HEK293 (cell line): Measurements from ENCODE around the gene NFATC1.

Experiments
- CTCF ChIA-PET: fragments of 350-600 bp; formaldehyde crosslinking; extraction: SDS; loops from one replicate; lab custom pipeline; 2021; ENCODE audit warnings: antibody characterized with exemption; lab: Yijun Ruan, JAX
- POLR2A ChIA-PET: fragments of 300-600 bp; formaldehyde crosslinking; extraction: SDS; loops from one replicate; lab custom pipeline; 2020; ENCODE audit warnings: antibody characterized with exemption, inconsistent platforms; lab: Yijun Ruan, JAX
- H3K27ac ChIP-seq: fragments of 200-500 bp; sonication (Bioruptor generic); 2 replicates; pipeline ENCODE4 v1.5.1; 2014; ENCODE audit warnings: low read depth, low read length, control low read depth, inconsistent platforms; ENCODE audit errors: extremely low read depth
- H3K36me3 ChIP-seq, 2 experiments: fragments of 200-500 bp in 1 of 2; sonication (Bioruptor generic) in 1 of 2; 1 replicate in 1 of 2; 2 replicates in 1 of 2; pipeline ENCODE4 v1.5.1; 2014 to 2017; ENCODE audit warnings: inconsistent platforms in 2 of 2, low read length in 2 of 2; ENCODE audit not compliant: control insufficient read depth in 2 of 2, insufficient read depth in 1 of 2
- H3K4me1 ChIP-seq: fragments of 200-500 bp; sonication (Bioruptor generic); 2 replicates; pipeline ENCODE4 v1.5.1; 2014; ENCODE audit warnings: mild to moderate bottlenecking, low read length, inconsistent platforms; ENCODE audit not compliant: control insufficient read depth, insufficient read depth
- H3K4me3 ChIP-seq: 2 replicates; pipeline ENCODE4 v1.5.1; 2011; ENCODE audit warnings: low read depth, mild to moderate bottlenecking, control low read depth, low read length, moderate library complexity
- H3K9me3 ChIP-seq: fragments of 200-500 bp; sonication (Bioruptor generic); 2 replicates; pipeline ENCODE4 v1.5.1; 2014; ENCODE audit warnings: low read depth, low read length, inconsistent platforms; ENCODE audit not compliant: control insufficient read depth, insufficient read depth
- KLF1 ChIP-seq: fragments of 450-650 bp; formaldehyde crosslinking; IDR thresholded peaks from 2 replicates; pipeline ENCODE4 v1.5.1; 2016; ENCODE audit warnings: missing biosample characterization, missing genetic modification characterization
- KLF16 ChIP-seq: fragments of 450-650 bp; formaldehyde crosslinking; IDR thresholded peaks from 2 replicates; pipeline ENCODE4 v1.5.1; 2017; ENCODE audit warnings: missing biosample characterization, missing genetic modification characterization
- MZF1 ChIP-seq: fragments of 450-650 bp; formaldehyde crosslinking; IDR thresholded peaks from 2 replicates; pipeline ENCODE4 v1.5.1; 2017; ENCODE audit warnings: missing biosample characterization, missing genetic modification characterization, borderline replicate concordance
- TCF7L2 ChIP-seq: IDR thresholded peaks from 2 replicates; pipeline ENCODE4 v1.6.1; 2011; ENCODE audit warnings: low read depth, mild to moderate bottlenecking, inconsistent platforms, low read length, moderate library complexity, borderline replicate concordance
- ZBTB8A ChIP-seq: fragments of 450-650 bp; formaldehyde crosslinking; IDR thresholded peaks from 2 replicates; pipeline ENCODE4 v1.5.1; 2016; ENCODE audit warnings: missing biosample characterization, missing genetic modification characterization
- ZNF121 ChIP-seq: fragments of 450-650 bp; formaldehyde crosslinking; IDR thresholded peaks from 2 replicates; pipeline ENCODE4 v1.5.1; 2016; ENCODE audit warnings: missing biosample characterization, missing genetic modification characterization
- ZNF133 ChIP-seq: fragments of 450-650 bp; formaldehyde crosslinking; IDR thresholded peaks from 2 replicates; pipeline ENCODE4 v1.5.1; 2016; ENCODE audit warnings: missing biosample characterization, missing genetic modification characterization
- ZNF140 ChIP-seq: fragments of 450-650 bp; formaldehyde crosslinking; IDR thresholded peaks from 2 replicates; pipeline ENCODE4 v1.5.1; 2016; ENCODE audit warnings: missing biosample characterization, missing genetic modification characterization
- ZNF324 ChIP-seq: fragments of 450-650 bp; formaldehyde crosslinking; IDR thresholded peaks from 2 replicates; pipeline ENCODE4 v1.5.1; 2016; ENCODE audit warnings: missing biosample characterization, missing genetic modification characterization
- ZNF394 ChIP-seq: fragments of 450-650 bp; formaldehyde crosslinking; IDR thresholded peaks from 2 replicates; pipeline ENCODE4 v1.5.1; 2016; ENCODE audit warnings: missing biosample characterization, missing genetic modification characterization, mild to moderate bottlenecking, moderate library complexity, borderline replicate concordance
- ZNF404 ChIP-seq: fragments of 450-650 bp; formaldehyde crosslinking; IDR thresholded peaks from 2 replicates; pipeline ENCODE4 v1.5.1; 2017; ENCODE audit warnings: missing biosample characterization, missing genetic modification characterization
- ZNF555 ChIP-seq: fragments of 450-650 bp; formaldehyde crosslinking; conservative IDR thresholded peaks from 2 replicates; pipeline ENCODE4 v1.5.1; 2017; ENCODE audit warnings: missing biosample characterization, mild to moderate bottlenecking, missing genetic modification characterization, inconsistent platforms
- ZNF629 ChIP-seq: fragments of 450-650 bp; formaldehyde crosslinking; IDR thresholded peaks from 2 replicates; pipeline ENCODE4 v1.5.1; 2017; ENCODE audit warnings: missing biosample characterization, missing genetic modification characterization
- ZNF701 ChIP-seq: fragments of 450-650 bp; formaldehyde crosslinking; IDR thresholded peaks from 2 replicates; pipeline ENCODE4 v1.5.1; 2016; ENCODE audit warnings: missing biosample characterization, missing genetic modification characterization
- ZNF791 ChIP-seq: fragments of 450-650 bp; formaldehyde crosslinking; IDR thresholded peaks from 2 replicates; pipeline ENCODE4 v1.5.1; 2016; ENCODE audit warnings: missing biosample characterization, missing genetic modification characterization
- TF ChIP-seq, protein P1 (sequence below): fragments of 450-650 bp; formaldehyde crosslinking; IDR thresholded peaks from 2 replicates; pipeline ENCODE4 v1.5.1; 2016; ENCODE audit warnings: missing biosample characterization, missing genetic modification characterization
- TF ChIP-seq, protein P2 (sequence below): fragments of 450-650 bp; formaldehyde crosslinking; optimal IDR thresholded peaks from 2 replicates; pipeline ENCODE3; 2016; ENCODE audit warnings: missing biosample characterization, mild to moderate bottlenecking, missing genetic modification characterization
- TF ChIP-seq, protein P3 (sequence below): fragments of 450-650 bp; formaldehyde crosslinking; IDR thresholded peaks from 2 replicates; pipeline ENCODE4 v1.5.1; 2016; ENCODE audit warnings: missing biosample characterization, missing genetic modification characterization
- TF ChIP-seq, protein P4 (sequence below): fragments of 450-650 bp; formaldehyde crosslinking; IDR thresholded peaks from 2 replicates; pipeline ENCODE4 v1.5.1; 2016; ENCODE audit warnings: missing biosample characterization, missing genetic modification characterization

Gene NFATC1

DNA sequence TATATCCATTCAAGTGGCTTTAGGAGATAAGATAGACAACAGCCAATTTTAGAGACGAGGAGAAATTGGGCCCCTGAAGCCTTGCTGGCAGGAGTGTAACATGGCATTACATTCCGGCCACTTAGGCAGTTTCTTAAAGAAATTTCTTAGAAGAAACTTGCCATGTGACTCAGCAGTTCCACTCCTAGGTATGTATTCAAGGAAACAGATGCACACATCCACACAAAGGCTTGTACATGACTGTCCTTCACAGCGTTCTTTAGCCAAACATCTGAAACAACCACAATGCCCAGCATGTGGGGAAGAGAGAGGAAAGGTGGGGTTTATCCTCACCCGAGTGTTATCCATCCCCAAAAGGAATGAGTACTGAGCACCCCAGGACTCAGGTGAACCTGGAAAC, 107.1 kb downstream of the NFATC1 start:
- ChIA-PET POLR2A (no interaction called here), CTCF (no interaction called here)
- no peak overlapping the region for H3K27ac ChIP-seq
- no peaks in the 10 kb centered on the region for H3K36me3 ChIP-seq
- no peaks in the 10 kb centered on the region for H3K4me1 ChIP-seq
- no peak overlapping the region for H3K4me3 ChIP-seq
- TF ChIP-seq ZNF701 (tag by site-specific recombination) (no peak), ZBTB8A (tag by site-specific recombination) (no peak), KLF1 (tag by site-specific recombination) (no peak), ZNF404 (tag by site-specific recombination) (no peak), KLF16 (no peak), ZNF629 (tag by site-specific recombination) (no peak), ZNF324 (tag by site-specific recombination) (no peak), TCF7L2 (no peak), ZNF555 (tag by site-specific recombination) (no peak), ZNF140 (tag by site-specific recombination) (no peak), ZNF394 (tag by site-specific recombination) (no peak)
- TF ChIP-seq, protein P1, sequence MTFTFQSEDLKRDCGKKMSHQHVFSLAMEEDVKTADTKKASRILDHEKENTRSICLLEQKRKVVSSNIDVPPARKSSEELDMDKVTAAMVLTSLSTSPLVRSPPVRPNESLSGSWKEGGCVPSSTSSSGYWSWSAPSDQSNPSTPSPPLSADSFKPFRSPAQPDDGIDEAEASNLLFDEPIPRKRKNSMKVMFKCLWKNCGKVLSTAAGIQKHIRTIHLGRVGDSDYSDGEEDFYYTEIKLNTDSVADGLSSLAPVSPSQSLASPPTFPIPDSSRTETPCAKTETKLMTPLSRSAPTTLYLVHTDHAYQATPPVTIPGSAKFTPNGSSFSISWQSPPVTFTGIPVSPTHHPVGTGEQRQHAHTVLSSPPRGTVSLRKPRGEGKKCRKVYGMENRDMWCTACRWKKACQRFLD = no peak
- TF ChIP-seq, protein P2, sequence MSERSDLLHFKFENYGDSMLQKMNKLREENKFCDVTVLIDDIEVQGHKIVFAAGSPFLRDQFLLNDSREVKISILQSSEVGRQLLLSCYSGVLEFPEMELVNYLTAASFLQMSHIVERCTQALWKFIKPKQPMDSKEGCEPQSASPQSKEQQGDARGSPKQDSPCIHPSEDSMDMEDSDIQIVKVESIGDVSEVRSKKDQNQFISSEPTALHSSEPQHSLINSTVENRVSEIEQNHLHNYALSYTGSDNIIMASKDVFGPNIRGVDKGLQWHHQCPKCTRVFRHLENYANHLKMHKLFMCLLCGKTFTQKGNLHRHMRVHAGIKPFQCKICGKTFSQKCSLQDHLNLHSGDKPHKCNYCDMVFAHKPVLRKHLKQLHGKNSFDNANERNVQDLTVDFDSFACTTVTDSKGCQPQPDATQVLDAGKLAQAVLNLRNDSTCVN (tag by site-specific recombination) = no peak
- TF ChIP-seq, protein P3, sequence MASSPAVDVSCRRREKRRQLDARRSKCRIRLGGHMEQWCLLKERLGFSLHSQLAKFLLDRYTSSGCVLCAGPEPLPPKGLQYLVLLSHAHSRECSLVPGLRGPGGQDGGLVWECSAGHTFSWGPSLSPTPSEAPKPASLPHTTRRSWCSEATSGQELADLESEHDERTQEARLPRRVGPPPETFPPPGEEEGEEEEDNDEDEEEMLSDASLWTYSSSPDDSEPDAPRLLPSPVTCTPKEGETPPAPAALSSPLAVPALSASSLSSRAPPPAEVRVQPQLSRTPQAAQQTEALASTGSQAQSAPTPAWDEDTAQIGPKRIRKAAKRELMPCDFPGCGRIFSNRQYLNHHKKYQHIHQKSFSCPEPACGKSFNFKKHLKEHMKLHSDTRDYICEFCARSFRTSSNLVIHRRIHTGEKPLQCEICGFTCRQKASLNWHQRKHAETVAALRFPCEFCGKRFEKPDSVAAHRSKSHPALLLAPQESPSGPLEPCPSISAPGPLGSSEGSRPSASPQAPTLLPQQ = no peak
- TF ChIP-seq, all 188 proteins: peak for 0
- no peaks in the 10 kb centered on the region for H3K9me3 ChIP-seq

DNA sequence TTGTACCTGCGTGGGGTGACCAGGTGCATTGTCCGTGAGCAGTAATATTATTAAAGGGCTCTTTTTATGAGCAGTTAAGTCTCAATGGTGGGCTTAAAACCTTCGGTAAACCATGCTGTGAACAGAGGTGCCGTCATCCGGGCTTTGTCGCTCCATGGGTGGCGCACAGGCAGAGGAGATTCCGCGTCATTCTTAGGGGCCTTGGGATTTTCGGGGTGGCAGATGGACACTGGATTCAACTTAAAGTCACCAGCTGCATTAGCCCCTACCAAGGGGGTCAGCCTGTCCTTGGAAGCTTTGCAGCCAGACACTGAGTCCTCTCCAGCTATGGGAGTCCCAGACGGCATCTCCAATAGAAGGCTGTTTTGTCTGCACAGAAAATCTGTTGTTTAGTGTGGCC, 107.7 kb downstream of the NFATC1 start:
- no peaks in the 10 kb centered on the region for H3K4me1 ChIP-seq
- no peak overlapping the region for H3K27ac ChIP-seq
- CTCF ChIA-PET = no interaction called here
- H3K36me3 ChIP-seq = no peaks in the 10 kb centered on the region
- no peak overlapping the region for H3K4me3 ChIP-seq
- no peaks in the 10 kb centered on the region for H3K9me3 ChIP-seq
- TF ChIP-seq ZNF791 = no peak
- TF ChIP-seq ZNF133 (tag by site-specific recombination) = no peak
- POLR2A ChIA-PET = no interaction called here

DNA sequence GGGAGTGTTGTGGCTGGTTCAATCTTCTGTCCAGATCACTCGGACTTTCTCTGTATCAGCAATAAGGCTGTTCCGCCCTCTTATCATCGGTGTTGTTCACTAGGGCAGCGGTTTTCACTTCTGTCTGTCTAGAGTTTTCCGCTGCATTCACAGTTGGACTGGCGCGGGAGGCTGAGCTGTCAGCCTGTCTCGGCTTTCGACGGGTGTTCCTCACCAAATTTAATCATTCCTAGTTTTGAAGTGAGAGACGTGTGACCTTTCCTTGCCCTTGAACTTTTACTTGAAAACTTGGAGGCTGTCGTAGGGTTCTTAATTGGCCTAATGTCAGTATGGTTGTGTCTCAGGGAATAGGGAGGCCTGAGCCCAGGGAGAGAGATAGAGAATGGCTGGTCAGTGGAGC, 108.3 kb downstream of the NFATC1 start:
- Histone ChIP-seq H3K9me3 (no peaks in the 10 kb centered on the region), H3K4me3 (no peak overlapping the region), H3K27ac (no peak overlapping the region)
- POLR2A ChIA-PET = no interaction called here
- CTCF ChIA-PET = no interaction called here
- TF ChIP-seq MZF1 (tag by site-specific recombination) (no peak), ZNF121 (tag by site-specific recombination) (no peak)
- TF ChIP-seq, protein P4, sequence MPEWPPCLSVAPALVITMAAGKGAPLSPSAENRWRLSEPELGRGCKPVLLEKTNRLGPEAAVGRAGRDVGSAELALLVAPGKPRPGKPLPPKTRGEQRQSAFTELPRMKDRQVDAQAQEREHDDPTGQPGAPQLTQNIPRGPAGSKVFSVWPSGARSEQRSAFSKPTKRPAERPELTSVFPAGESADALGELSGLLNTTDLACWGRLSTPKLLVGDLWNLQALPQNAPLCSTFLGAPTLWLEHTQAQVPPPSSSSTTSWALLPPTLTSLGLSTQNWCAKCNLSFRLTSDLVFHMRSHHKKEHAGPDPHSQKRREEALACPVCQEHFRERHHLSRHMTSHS (tag by site-specific recombination) = no peak
- TF ChIP-seq, all 188 proteins: peak for 0
- Histone ChIP-seq H3K4me1 (no peaks in the 10 kb centered on the region), H3K36me3 (no peaks in the 10 kb centered on the region)
